Ovary (tissue), 3 donors: ENCODE data around the gene DSCAML1.

Source experiments
- CTCF ChIP-seq, 3 donors: fragments of 450-650 bp in 2 of 3; fragments of 200-600 bp in 1 of 3; IDR thresholded peaks; one replicate each; pipeline versions ENCODE4 v1.5.1 to v1.8.0; 2016 to 2022; ENCODE audit warnings: antibody characterized with exemption in 3 of 3, mild to moderate bottlenecking in 1 of 3
- EP300 ChIP-seq: sonication (generic); formaldehyde crosslinking; IDR thresholded peaks from one replicate; pipeline ENCODE4 v1.6.1; 2017; ENCODE audit warnings: antibody characterized with exemption
- donor health status: DM: no; HTN: no; CAD: no.

DNA sequence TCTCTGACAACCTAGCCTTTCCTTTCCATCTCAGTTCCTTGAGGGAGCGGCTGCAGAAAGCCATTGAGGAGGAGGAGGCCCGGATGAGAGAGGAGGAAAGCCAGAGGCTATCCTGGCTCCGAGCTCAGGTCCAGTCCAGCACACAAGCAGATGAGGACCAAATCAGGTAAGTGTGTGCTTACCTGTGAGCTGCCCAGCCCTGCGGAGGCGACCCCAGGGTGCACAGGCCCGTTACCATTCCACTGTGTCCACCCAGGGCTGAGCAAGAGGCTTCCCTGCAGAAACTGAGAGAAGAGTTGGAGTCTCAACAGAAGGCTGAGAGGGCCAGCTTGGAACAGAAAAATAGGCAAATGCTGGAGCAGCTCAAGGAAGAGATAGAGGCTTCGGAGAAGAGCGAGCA lies 406.3 kb downstream of the DSCAML1 start:
- TF ChIP-seq CTCF (IDR thresholded peaks at IDR 0.05) (no peak), EP300 (no peak)
